ENCODE measurements around the gene SCAF4.

Gene SCAF4

GRCh38 chr21:31663584-31664249, 68.2 kb downstream of the SCAF4 start:
- no peak for DNase-seq (ENCODE audit: extremely low read depth, low read depth)
- TF ChIP-seq CTCF (IDR thresholded peaks at IDR 0.05; ENCODE audit: low read depth, low read length, missing control alignments), result no peak
- no peak overlapping the region for H3K4me3 ChIP-seq (replicated peaks; ENCODE audit: low read depth, low read length)

- H3K4me3 ChIP-seq (replicated peaks; ENCODE audit: low read depth, low read length), result peak overlapping the region; percentile 90
- no peak for TF ChIP-seq CTCF (IDR thresholded peaks at IDR 0.05; ENCODE audit: low read depth, low read length, missing control alignments)
- no peak for DNase-seq (ENCODE audit: extremely low read depth, low read depth)
Observed at GRCh38 chr21:31660591-31660990, 71.3 kb downstream of the SCAF4 start.

- H3K4me3 ChIP-seq (replicated peaks; ENCODE audit: low read depth, low read length), result peak overlapping the region; percentile 90
- DNase-seq (ENCODE audit: extremely low read depth, low read depth), result no peak
- no peak for TF ChIP-seq CTCF (IDR thresholded peaks at IDR 0.05; ENCODE audit: low read depth, low read length, missing control alignments)
Observed at GRCh38 chr21:31660259-31660565, 71.7 kb downstream of the SCAF4 start.

GRCh38 chr21:31659536-31660258, 72.2 kb downstream of the SCAF4 start, which contains the start of gene SOD1:
Gene SOD1 (plus strand): TSS chr21:31659693. CDS start chr21:31659770, 77 bp downstream.
- peak within 1 kb of the TSS; percentile 90 for H3K4me3 ChIP-seq (replicated peaks; ENCODE audit: low read depth, low read length)
- no peak for TF ChIP-seq CTCF (IDR thresholded peaks at IDR 0.05; ENCODE audit: low read depth, low read length, missing control alignments)
- DNase-seq (ENCODE audit: extremely low read depth, low read depth), result peak; percentile 68

- peak overlapping the region; percentile 90 for H3K4me3 ChIP-seq (replicated peaks; ENCODE audit: low read depth, low read length)
- DNase-seq (ENCODE audit: extremely low read depth, low read depth), result no peak
- no peak for TF ChIP-seq CTCF (IDR thresholded peaks at IDR 0.05; ENCODE audit: low read depth, low read length, missing control alignments)
Observed at GRCh38 chr21:31659286-31659535, 72.7 kb downstream of the SCAF4 start.

GRCh38 chr21:31658053-31658452, 73.9 kb downstream of the SCAF4 start:
- TF ChIP-seq CTCF (IDR thresholded peaks at IDR 0.05; ENCODE audit: low read depth, low read length, missing control alignments), result no peak
- no peak overlapping the region for H3K4me3 ChIP-seq (replicated peaks; ENCODE audit: low read depth, low read length)
- DNase-seq (ENCODE audit: extremely low read depth, low read depth), result no peak
